Subcutaneous preadipocyte (primary cell): Measurements from ENCODE around the gene PTPN12. TPM values are rescaled to one million over a fixed set of nuclear protein-coding genes. Genes with fewer than 3 reads are reported as not detected.

Source experiments
- total RNA-seq: library from RNA; depleted of rRNA; stranded (reverse); fragments of >200 nt; gene quantifications from 2 replicates; pipeline ENCODE4 v1.2.3, GENCODE V29; 2012

The PTPN12 gene
- 40.1 and 51.6 TPM in 2 replicates for total RNA-seq

GRCh38 chr7:77537136-77537777 lies at the start of gene PTPN12:
Gene PTPN12 (plus strand): TSS chr7:77537295. CDS start chr7:77537547, 252 bp downstream.

Other genes with a start within 250 kb of the PTPN12 start
- 2.3 and 5.1 TPM in 2 replicates for gene GSAP, start 120.9 kb upstream of the PTPN12 start, total RNA-seq
- 12.5 and 19.4 TPM in 2 replicates for gene RSBN1L, start 159.2 kb downstream of the PTPN12 start, total RNA-seq